ENCODE results near the gene ERAL1. TPM values are rescaled to one million over a fixed set of nuclear protein-coding genes. Genes with fewer than 3 reads are reported as not detected.

The ERAL1 gene
- total and polyA plus RNA-seq, 4 donors: 28.4 to 39.3 (median 36.9) TPM

- DNase-seq (no peak), ATAC-seq (ENCODE audit: insufficient read depth, low FRiP score) (no peak)
- Histone ChIP-seq H3K27me3 (ENCODE audit: control insufficient read depth in 3 of 3, insufficient read depth in 3 of 3, low read length in 2 of 3) (no peaks in the 10 kb centered on the region), H3K4me3 (no peak overlapping the region), H3K4me1 (ENCODE audit: control insufficient read depth in 5 of 5, insufficient read depth in 5 of 5, low read length in 5 of 5) (no peaks in the 10 kb centered on the region), H3K9ac (ENCODE audit: insufficient read depth in 1 of 2, low read length in 2 of 2) (no peak overlapping the region), H3K27ac (ENCODE audit: low read depth in 1 of 2, low read length in 1 of 2) (peak overlapping the region in 1 of 2 donors; percentile 74), H3K9me3 (ENCODE audit: control insufficient read depth in 4 of 4, insufficient read depth in 3 of 4, low read length in 3 of 4) (no peaks in the 10 kb centered on the region), H3K36me3 (ENCODE audit: control insufficient read depth in 4 of 4, insufficient read depth in 4 of 4, low read length in 4 of 4) (peaks cover 0 to 12% (median 6%) of the 10 kb centered on the region in 4 donors)
- TF ChIP-seq CTCF (IDR thresholded peaks at IDR 0.05; ENCODE audit: control extremely low read depth, extremely low read depth): no peak
- 68 to 77% methylated on average over 11 of the region's 11 CpGs for WGBS, 2 donors
Observed at GRCh38 chr17:28864991-28865849, 10.4 kb downstream of the ERAL1 start.

GRCh38 chr17:28865946-28866752 lies 11.3 kb downstream of the ERAL1 start:
- ATAC-seq (ENCODE audit: insufficient read depth, low FRiP score) (no peak), DNase-seq (no peak)
- TF ChIP-seq CTCF (IDR thresholded peaks at IDR 0.05; ENCODE audit: control extremely low read depth, extremely low read depth): no peak
- H3K9ac ChIP-seq (ENCODE audit: insufficient read depth in 1 of 2, low read length in 2 of 2): no peak overlapping the region
- WGBS, 2 donors: 89 to 90% methylated on average over 13 of the region's 13 CpGs
- no peaks in the 10 kb centered on the region for H3K27me3 ChIP-seq (ENCODE audit: control insufficient read depth in 3 of 3, insufficient read depth in 3 of 3, low read length in 2 of 3)
- no peaks in the 10 kb centered on the region for H3K4me1 ChIP-seq (ENCODE audit: control insufficient read depth in 5 of 5, insufficient read depth in 5 of 5, low read length in 5 of 5)
- H3K4me3 ChIP-seq: no peak overlapping the region
- no peak overlapping the region for H3K27ac ChIP-seq (ENCODE audit: low read depth in 1 of 2, low read length in 1 of 2)
- H3K36me3 ChIP-seq (ENCODE audit: control insufficient read depth in 4 of 4, insufficient read depth in 4 of 4, low read length in 4 of 4): peaks cover 0 to 6% (median 2%) of the 10 kb centered on the region in 4 donors
- no peaks in the 10 kb centered on the region for H3K9me3 ChIP-seq (ENCODE audit: control insufficient read depth in 4 of 4, insufficient read depth in 3 of 4, low read length in 3 of 4)

GRCh38 chr17:28867276-28867675 lies 12.5 kb downstream of the ERAL1 start:
- Histone ChIP-seq H3K4me3 (no peak overlapping the region), H3K4me1 (ENCODE audit: control insufficient read depth in 5 of 5, insufficient read depth in 5 of 5, low read length in 5 of 5) (no peaks in the 10 kb centered on the region), H3K9me3 (ENCODE audit: control insufficient read depth in 4 of 4, insufficient read depth in 3 of 4, low read length in 3 of 4) (no peaks in the 10 kb centered on the region), H3K9ac (ENCODE audit: insufficient read depth in 1 of 2, low read length in 2 of 2) (no peak overlapping the region), H3K27me3 (ENCODE audit: control insufficient read depth in 3 of 3, insufficient read depth in 3 of 3, low read length in 2 of 3) (no peaks in the 10 kb centered on the region), H3K27ac (ENCODE audit: low read depth in 1 of 2, low read length in 1 of 2) (no peak overlapping the region), H3K36me3 (ENCODE audit: control insufficient read depth in 4 of 4, insufficient read depth in 4 of 4, low read length in 4 of 4) (no peaks in the 10 kb centered on the region)
- DNase-seq: no peak
- ATAC-seq (ENCODE audit: insufficient read depth, low FRiP score): no peak
- WGBS, 2 donors: 86 to 95% methylated on average over 7 of the region's 7 CpGs
- no peak for TF ChIP-seq CTCF (IDR thresholded peaks at IDR 0.05; ENCODE audit: control extremely low read depth, extremely low read depth)

All from lung (tissue), 12 donors.